ENCODE results near the gene MAST1.
"Not testable (repeated sequence)": the region's sequence is repeated elsewhere in the genome, so short reads cannot be mapped to it uniquely, and the experiment has no call there.

MAST1 gene

GRCh38 chr19:12801466-12802266 is 36.6 kb upstream of the MAST1 start, which contains the start of the genes PRDX2 and THSD8:
Gene PRDX2, minus strand, starts transcription at chr19:12801800. Its CDS starts 539 bp downstream, at chr19:12801261.
Gene THSD8, plus strand, starts transcription at chr19:12802069. Its CDS starts 3 bp downstream, at chr19:12802072.
- peak; percentile 67 to 85 for DNase-seq (ENCODE audit: low read depth in 2 of 2)
- no peak for TF ChIP-seq CTCF (IDR thresholded peaks at IDR 0.05; ENCODE audit: low read depth, low read length)
- H3K4me3 ChIP-seq (replicated peaks in 1 of 2; ENCODE audit: low read depth in 2 of 2, low read length in 2 of 2), result peak within 1 kb of the TSS; percentile 86 to 93

- DNase-seq (ENCODE audit: low read depth in 2 of 2), result peak in 1 of 2 donors; percentile 20
- no peak for TF ChIP-seq CTCF (IDR thresholded peaks at IDR 0.05; ENCODE audit: low read depth, low read length)
- peak overlapping the region; percentile 86 to 93 for H3K4me3 ChIP-seq (replicated peaks in 1 of 2; ENCODE audit: low read depth in 2 of 2, low read length in 2 of 2)
Observed at GRCh38 chr19:12802267-12803106, 35.8 kb upstream of the MAST1 start.

GRCh38 chr19:12804051-12804450 is 34.3 kb upstream of the MAST1 start:
- DNase-seq (ENCODE audit: low read depth in 2 of 2), result no peak
- H3K4me3 ChIP-seq (replicated peaks in 1 of 2; ENCODE audit: low read depth in 2 of 2, low read length in 2 of 2), result no peak overlapping the region
- TF ChIP-seq CTCF (IDR thresholded peaks at IDR 0.05; ENCODE audit: low read depth, low read length), result no peak

- peak within 1 kb of the TSS; percentile 83 for H3K4me3 ChIP-seq (replicated peaks in 1 of 2; ENCODE audit: low read depth in 2 of 2, low read length in 2 of 2)
- DNase-seq (ENCODE audit: low read depth in 2 of 2), result peak; percentile 92 to 95
- TF ChIP-seq CTCF (IDR thresholded peaks at IDR 0.05; ENCODE audit: low read depth, low read length), result no peak
Observed at GRCh38 chr19:12806242-12807081, 31.9 kb upstream of the MAST1 start, which contains the start of gene RNASEH2A. Gene RNASEH2A, plus strand, starts transcription at chr19:12806584. Its CDS starts 90 bp downstream, at chr19:12806674.

GRCh38 chr19:12815088-12815487 is 23.2 kb upstream of the MAST1 start:
- no peak overlapping the region for H3K4me3 ChIP-seq (replicated peaks in 1 of 2; ENCODE audit: low read depth in 2 of 2, low read length in 2 of 2)
- TF ChIP-seq CTCF (IDR thresholded peaks at IDR 0.05; ENCODE audit: low read depth, low read length), result no peak
- DNase-seq (ENCODE audit: low read depth in 2 of 2), result no peak

- not testable (repeated sequence) for DNase-seq (ENCODE audit: low read depth in 2 of 2); H3K4me3 ChIP-seq (replicated peaks in 1 of 2; ENCODE audit: low read depth in 2 of 2, low read length in 2 of 2)
Observed at GRCh38 chr19:12817188-12817587, 21.1 kb upstream of the MAST1 start.

- not testable (repeated sequence) for H3K4me3 ChIP-seq (replicated peaks in 1 of 2; ENCODE audit: low read depth in 2 of 2, low read length in 2 of 2); DNase-seq (ENCODE audit: low read depth in 2 of 2)
Observed at GRCh38 chr19:12817810-12818209, 20.5 kb upstream of the MAST1 start.
